ENCODE data around the gene PHLDB2.

PHLDB2 gene

GRCh38 chr3:111929484-111929883 lies 70.4 kb downstream of the PHLDB2 start:
- Histone ChIP-seq H3K36me3 (ENCODE audit: insufficient read depth, insufficient read length, low read length) (peaks cover 36% of the 10 kb centered on the region), H3K4me3 (ENCODE audit: insufficient read length, low read depth) (no peak overlapping the region), H3K9me3 (ENCODE audit: insufficient read depth, low read length) (no peaks in the 10 kb centered on the region; the same call in 1 of the 2 replicates), H3K9ac (ENCODE audit: insufficient read length, low read depth) (no peak overlapping the region), H3K4me1 (ENCODE audit: insufficient read depth, insufficient read length) (no peaks in the 10 kb centered on the region), H3K27me3 (ENCODE audit: insufficient read depth, insufficient read length) (no peaks in the 10 kb centered on the region)
- TF ChIP-seq ZNF274 (IDR thresholded peaks at IDR 0.05; ENCODE audit: low read depth, low read length) (no peak), YY1 (IDR thresholded peaks at IDR 0.05; ENCODE audit: insufficient read depth, insufficient read length) (no peak)
- no peak for DNase-seq (ENCODE audit: low read depth, low spot score)

- no peak overlapping the region for H3K4me3 ChIP-seq (ENCODE audit: insufficient read length, low read depth)
- H3K9me3 ChIP-seq (ENCODE audit: insufficient read depth, low read length): no peaks in the 10 kb centered on the region; the same call in 1 of the 2 replicates
- no peak overlapping the region for H3K9ac ChIP-seq (ENCODE audit: insufficient read length, low read depth)
- H3K4me1 ChIP-seq (ENCODE audit: insufficient read depth, insufficient read length): no peaks in the 10 kb centered on the region
- TF ChIP-seq YY1 (IDR thresholded peaks at IDR 0.05; ENCODE audit: insufficient read depth, insufficient read length): no peak
- TF ChIP-seq ZNF274 (IDR thresholded peaks at IDR 0.05; ENCODE audit: low read depth, low read length): no peak
- TF ChIP-seq SUZ12 (IDR thresholded peaks at IDR 0.05; ENCODE audit: extremely low read depth, insufficient read depth, insufficient read length): no peak
- H3K36me3 ChIP-seq (ENCODE audit: insufficient read depth, insufficient read length, low read length): peaks cover 19% of the 10 kb centered on the region
- H3K27me3 ChIP-seq (ENCODE audit: insufficient read depth, insufficient read length): no peaks in the 10 kb centered on the region
- no peak for DNase-seq (ENCODE audit: low read depth, low spot score)
Observed at GRCh38 chr3:111932946-111933345, 73.9 kb downstream of the PHLDB2 start.

GRCh38 chr3:111936191-111936841 lies 77.3 kb downstream of the PHLDB2 start:
- no peak overlapping the region for H3K9ac ChIP-seq (ENCODE audit: insufficient read length, low read depth)
- no peak overlapping the region for H3K4me3 ChIP-seq (ENCODE audit: insufficient read length, low read depth)
- peaks cover 40% of the 10 kb centered on the region for H3K36me3 ChIP-seq (ENCODE audit: insufficient read depth, insufficient read length, low read length)
- H3K27me3 ChIP-seq (ENCODE audit: insufficient read depth, insufficient read length): no peaks in the 10 kb centered on the region
- TF ChIP-seq ZNF274 (IDR thresholded peaks at IDR 0.05; ENCODE audit: low read depth, low read length): no peak
- no peaks in the 10 kb centered on the region for H3K4me1 ChIP-seq (ENCODE audit: insufficient read depth, insufficient read length)
- no peaks in the 10 kb centered on the region; the same call in 1 of the 2 replicates for H3K9me3 ChIP-seq (ENCODE audit: insufficient read depth, low read length)
- no peak for DNase-seq (ENCODE audit: low read depth, low spot score)

GRCh38 chr3:111936967-111937366 lies 77.9 kb downstream of the PHLDB2 start:
- no peak overlapping the region for H3K9ac ChIP-seq (ENCODE audit: insufficient read length, low read depth)
- H3K4me3 ChIP-seq (ENCODE audit: insufficient read length, low read depth): no peak overlapping the region
- TF ChIP-seq YY1 (IDR thresholded peaks at IDR 0.05; ENCODE audit: insufficient read depth, insufficient read length) (no peak), SUZ12 (IDR thresholded peaks at IDR 0.05; ENCODE audit: extremely low read depth, insufficient read depth, insufficient read length) (no peak), ZNF274 (IDR thresholded peaks at IDR 0.05; ENCODE audit: low read depth, low read length) (no peak)
- no peaks in the 10 kb centered on the region for H3K27me3 ChIP-seq (ENCODE audit: insufficient read depth, insufficient read length)
- H3K4me1 ChIP-seq (ENCODE audit: insufficient read depth, insufficient read length): no peaks in the 10 kb centered on the region
- H3K36me3 ChIP-seq (ENCODE audit: insufficient read depth, insufficient read length, low read length): peaks cover 40% of the 10 kb centered on the region
- no peak for DNase-seq (ENCODE audit: low read depth, low spot score)
- no peaks in the 10 kb centered on the region; the same call in 1 of the 2 replicates for H3K9me3 ChIP-seq (ENCODE audit: insufficient read depth, low read length)

- TF ChIP-seq YY1 (IDR thresholded peaks at IDR 0.05; ENCODE audit: insufficient read depth, insufficient read length) (no peak), ZNF274 (IDR thresholded peaks at IDR 0.05; ENCODE audit: low read depth, low read length) (no peak), SUZ12 (IDR thresholded peaks at IDR 0.05; ENCODE audit: extremely low read depth, insufficient read depth, insufficient read length) (no peak)
- no peaks in the 10 kb centered on the region for H3K4me1 ChIP-seq (ENCODE audit: insufficient read depth, insufficient read length)
- H3K27me3 ChIP-seq (ENCODE audit: insufficient read depth, insufficient read length): no peaks in the 10 kb centered on the region
- no peak for DNase-seq (ENCODE audit: low read depth, low spot score)
- no peaks in the 10 kb centered on the region; the same call in 1 of the 2 replicates for H3K9me3 ChIP-seq (ENCODE audit: insufficient read depth, low read length)
- no peak overlapping the region for H3K4me3 ChIP-seq (ENCODE audit: insufficient read length, low read depth)
- H3K9ac ChIP-seq (ENCODE audit: insufficient read length, low read depth): no peak overlapping the region
- peaks cover 42% of the 10 kb centered on the region for H3K36me3 ChIP-seq (ENCODE audit: insufficient read depth, insufficient read length, low read length)
Observed at GRCh38 chr3:111937871-111938270, 78.8 kb downstream of the PHLDB2 start.

GRCh38 chr3:111939873-111940272 lies 80.8 kb downstream of the PHLDB2 start:
- H3K4me3 ChIP-seq (ENCODE audit: insufficient read length, low read depth): no peak overlapping the region
- peaks cover 42% of the 10 kb centered on the region for H3K36me3 ChIP-seq (ENCODE audit: insufficient read depth, insufficient read length, low read length)
- no peaks in the 10 kb centered on the region for H3K27me3 ChIP-seq (ENCODE audit: insufficient read depth, insufficient read length)
- TF ChIP-seq ZNF274 (IDR thresholded peaks at IDR 0.05; ENCODE audit: low read depth, low read length) (no peak), YY1 (IDR thresholded peaks at IDR 0.05; ENCODE audit: insufficient read depth, insufficient read length) (no peak), SUZ12 (IDR thresholded peaks at IDR 0.05; ENCODE audit: extremely low read depth, insufficient read depth, insufficient read length) (no peak)
- no peaks in the 10 kb centered on the region for H3K4me1 ChIP-seq (ENCODE audit: insufficient read depth, insufficient read length)
- no peak overlapping the region for H3K9ac ChIP-seq (ENCODE audit: insufficient read length, low read depth)
- no peak for DNase-seq (ENCODE audit: low read depth, low spot score)
- no peaks in the 10 kb centered on the region for H3K9me3 ChIP-seq (ENCODE audit: insufficient read depth, low read length)

GRCh38 chr3:111943533-111943932 lies 84.5 kb downstream of the PHLDB2 start:
- H3K36me3 ChIP-seq (ENCODE audit: insufficient read depth, insufficient read length, low read length): peaks cover 42% of the 10 kb centered on the region
- no peak for TF ChIP-seq SUZ12 (IDR thresholded peaks at IDR 0.05; ENCODE audit: extremely low read depth, insufficient read depth, insufficient read length)
- no peak for TF ChIP-seq YY1 (IDR thresholded peaks at IDR 0.05; ENCODE audit: insufficient read depth, insufficient read length)
- TF ChIP-seq ZNF274 (IDR thresholded peaks at IDR 0.05; ENCODE audit: low read depth, low read length): no peak

More at GRCh38 chr3:111943533-111943932, 84.5 kb downstream of the PHLDB2 start:
- H3K9ac ChIP-seq (ENCODE audit: insufficient read length, low read depth): no peak overlapping the region
- no peaks in the 10 kb centered on the region for H3K9me3 ChIP-seq (ENCODE audit: insufficient read depth, low read length)
- H3K4me3 ChIP-seq (ENCODE audit: insufficient read length, low read depth): no peak overlapping the region
- no peaks in the 10 kb centered on the region for H3K4me1 ChIP-seq (ENCODE audit: insufficient read depth, insufficient read length)
- no peak for DNase-seq (ENCODE audit: low read depth, low spot score)
- no peaks in the 10 kb centered on the region for H3K27me3 ChIP-seq (ENCODE audit: insufficient read depth, insufficient read length)
